ENCODE results near the gene STXBP1.

STXBP1 gene

GRCh38 chr9:127664678-127665507, 52.8 kb downstream of the STXBP1 start:
- DNase-seq (ENCODE audit: low read depth) = peak; percentile 49
- TF ChIP-seq, protein P1, sequence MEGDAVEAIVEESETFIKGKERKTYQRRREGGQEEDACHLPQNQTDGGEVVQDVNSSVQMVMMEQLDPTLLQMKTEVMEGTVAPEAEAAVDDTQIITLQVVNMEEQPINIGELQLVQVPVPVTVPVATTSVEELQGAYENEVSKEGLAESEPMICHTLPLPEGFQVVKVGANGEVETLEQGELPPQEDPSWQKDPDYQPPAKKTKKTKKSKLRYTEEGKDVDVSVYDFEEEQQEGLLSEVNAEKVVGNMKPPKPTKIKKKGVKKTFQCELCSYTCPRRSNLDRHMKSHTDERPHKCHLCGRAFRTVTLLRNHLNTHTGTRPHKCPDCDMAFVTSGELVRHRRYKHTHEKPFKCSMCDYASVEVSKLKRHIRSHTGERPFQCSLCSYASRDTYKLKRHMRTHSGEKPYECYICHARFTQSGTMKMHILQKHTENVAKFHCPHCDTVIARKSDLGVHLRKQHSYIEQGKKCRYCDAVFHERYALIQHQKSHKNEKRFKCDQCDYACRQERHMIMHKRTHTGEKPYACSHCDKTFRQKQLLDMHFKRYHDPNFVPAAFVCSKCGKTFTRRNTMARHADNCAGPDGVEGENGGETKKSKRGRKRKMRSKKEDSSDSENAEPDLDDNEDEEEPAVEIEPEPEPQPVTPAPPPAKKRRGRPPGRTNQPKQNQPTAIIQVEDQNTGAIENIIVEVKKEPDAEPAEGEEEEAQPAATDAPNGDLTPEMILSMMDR (conservative IDR thresholded peaks at IDR 0.05; ENCODE audit: control insufficient read depth, insufficient read depth, low read depth, low read length) = no peak
- H3K4me3 ChIP-seq (ENCODE audit: control insufficient read depth, low read depth, low read length) = no peak overlapping the region

- no peak for DNase-seq (ENCODE audit: low read depth)
- no peak overlapping the region for H3K4me3 ChIP-seq (ENCODE audit: control insufficient read depth, low read depth, low read length)
- TF ChIP-seq, protein P1 (conservative IDR thresholded peaks at IDR 0.05; ENCODE audit: control insufficient read depth, insufficient read depth, low read depth, low read length) = no peak
Observed at GRCh38 chr9:127667127-127667844, 55.2 kb downstream of the STXBP1 start.

- TF ChIP-seq, protein P1 (conservative IDR thresholded peaks at IDR 0.05; ENCODE audit: control insufficient read depth, insufficient read depth, low read depth, low read length) = no peak
- H3K4me3 ChIP-seq (ENCODE audit: control insufficient read depth, low read depth, low read length) = no peak overlapping the region
- no peak for DNase-seq (ENCODE audit: low read depth)
Observed at GRCh38 chr9:127667906-127668305, 55.8 kb downstream of the STXBP1 start.

DNA sequence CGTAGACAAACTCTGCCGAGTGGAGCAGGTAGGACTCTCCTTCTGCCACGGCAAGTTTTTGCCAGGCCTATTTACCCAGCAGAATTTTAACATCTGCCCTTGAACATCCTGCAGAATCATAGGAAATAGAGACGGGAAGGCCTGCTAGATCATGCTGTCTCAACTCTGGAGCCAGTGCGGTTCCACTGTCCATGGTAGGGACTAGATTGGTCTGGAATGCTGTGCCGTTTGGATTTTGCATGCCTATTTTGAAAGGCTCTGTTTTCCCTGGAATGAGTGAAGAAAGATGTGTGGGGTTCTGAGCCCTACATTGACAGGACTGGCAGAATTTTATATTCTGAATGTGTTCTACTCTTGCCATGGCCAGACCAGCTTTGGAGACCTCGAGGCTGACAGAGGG, 61.2 kb downstream of the STXBP1 start:
- TF ChIP-seq, protein P1 (conservative IDR thresholded peaks at IDR 0.05; ENCODE audit: control insufficient read depth, insufficient read depth, low read depth, low read length) = no peak
- no peak for DNase-seq (ENCODE audit: low read depth)

DNA sequence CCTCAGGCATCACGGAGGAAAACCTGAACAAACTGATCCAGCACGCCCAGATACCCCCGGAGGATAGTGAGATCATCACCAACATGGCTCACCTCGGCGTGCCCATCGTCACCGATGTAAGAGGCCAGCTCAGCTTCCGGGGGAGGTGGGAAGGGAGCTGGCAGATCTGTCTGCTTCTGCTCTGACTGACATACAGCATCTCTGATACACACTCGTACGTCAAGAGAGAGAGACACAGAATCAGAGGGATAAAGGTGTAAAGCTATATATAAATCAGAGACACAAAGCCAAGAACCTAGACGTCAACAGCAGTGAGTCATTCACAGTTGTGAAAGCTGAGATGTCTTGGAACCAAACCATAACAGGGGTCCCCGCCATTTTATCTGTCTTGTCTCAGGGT, 64.6 kb downstream of the STXBP1 start:
- TF ChIP-seq, protein P1 (conservative IDR thresholded peaks at IDR 0.05; ENCODE audit: control insufficient read depth, insufficient read depth, low read depth, low read length) = no peak
- H3K4me3 ChIP-seq (ENCODE audit: control insufficient read depth, low read depth, low read length) = no peak overlapping the region
- peak; percentile 46 for DNase-seq (ENCODE audit: low read depth)

More for the DNA sequence above, 61.2 kb downstream of the STXBP1 start:
- H3K4me3 ChIP-seq (ENCODE audit: control insufficient read depth, low read depth, low read length) = no peak overlapping the region

DNA sequence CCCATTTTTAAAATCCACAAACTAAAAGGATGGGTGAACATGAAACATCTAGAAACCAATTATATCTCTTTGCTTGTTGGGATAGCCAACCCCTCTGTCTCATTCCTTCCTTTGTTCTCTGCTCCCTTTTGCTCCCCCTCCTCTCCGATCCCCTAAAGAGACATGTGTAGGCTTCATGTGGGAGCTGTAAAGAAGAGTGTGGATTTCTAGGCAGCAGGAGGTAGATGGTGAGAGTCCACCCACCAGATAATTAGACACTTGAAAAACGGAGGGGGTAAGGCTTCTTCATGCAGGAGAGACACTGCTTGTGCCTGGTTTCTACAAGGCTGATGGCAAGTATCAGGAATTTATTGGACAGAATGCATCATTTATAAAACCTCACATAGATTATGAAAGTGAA, 67.4 kb downstream of the STXBP1 start:
- H3K4me3 ChIP-seq (ENCODE audit: control insufficient read depth, low read depth, low read length) = no peak overlapping the region
- TF ChIP-seq, protein P1 (conservative IDR thresholded peaks at IDR 0.05; ENCODE audit: control insufficient read depth, insufficient read depth, low read depth, low read length) = no peak
- DNase-seq (ENCODE audit: low read depth) = no peak
